Inflammatory macrophage (primary cell): ENCODE results near the gene RPL39.
"Not testable (repeated sequence)": the region's sequence is repeated elsewhere in the genome, so short reads cannot be mapped to it uniquely, and the experiment has no call there.

Source experiments
- DNase-seq, 2 donors: peaks; one replicate each; pipeline ENCODE4 v3.0.0-alpha.2; 2020 to 2022

The RPL39 gene

GRCh38 chrX:119762718-119763117 is 28.7 kb downstream of the RPL39 start:
- no peak for DNase-seq

- DNase-seq: peak in 1 of 2 donors; percentile 20
These were observed 31.2 kb downstream of the RPL39 start for GRCh38 chrX:119760026-119760877.

- no peak for DNase-seq
These were observed 32.1 kb downstream of the RPL39 start for GRCh38 chrX:119759248-119759766.

DNA sequence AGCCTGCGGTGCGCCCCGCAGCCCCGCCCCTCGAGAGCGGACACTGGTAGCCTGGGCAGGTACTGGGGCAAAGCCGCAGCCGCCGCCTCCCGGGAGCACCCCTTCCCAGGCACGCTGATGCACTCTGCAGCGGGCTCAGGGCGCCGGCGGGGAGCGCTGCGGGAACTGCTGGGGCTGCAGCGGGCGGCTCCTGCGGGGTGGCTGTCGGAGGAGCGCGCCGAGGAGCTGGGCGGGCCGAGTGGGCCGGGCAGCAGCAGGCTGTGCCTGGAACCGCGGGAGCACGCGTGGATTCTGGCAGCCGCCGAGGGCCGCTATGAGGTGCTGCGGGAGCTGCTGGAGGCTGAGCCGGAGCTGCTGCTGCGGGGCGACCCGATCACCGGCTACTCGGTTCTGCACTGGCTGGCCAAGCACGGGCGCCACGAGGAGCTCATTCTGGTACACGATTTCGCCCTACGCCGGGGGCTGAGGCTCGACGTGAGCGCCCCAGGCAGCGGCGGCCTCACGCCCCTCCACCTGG is 32.6 kb downstream of the RPL39 start:
- peak in 1 of 2 donors; percentile 24 for DNase-seq

GRCh38 chrX:119757979-119758730 is 33.3 kb downstream of the RPL39 start, which contains the start of gene SOWAHD:
Gene SOWAHD, plus strand, starts transcription at chrX:119758588. Its CDS starts 80 bp downstream, at chrX:119758668.
- peak; percentile 61 to 64 for DNase-seq

- no peak for DNase-seq
These were observed 33.8 kb downstream of the RPL39 start for GRCh38 chrX:119757646-119757978.

GRCh38 chrX:119756926-119757635 is 34.3 kb downstream of the RPL39 start:
- DNase-seq: peak in 1 of 2 donors; percentile 6

DNA sequence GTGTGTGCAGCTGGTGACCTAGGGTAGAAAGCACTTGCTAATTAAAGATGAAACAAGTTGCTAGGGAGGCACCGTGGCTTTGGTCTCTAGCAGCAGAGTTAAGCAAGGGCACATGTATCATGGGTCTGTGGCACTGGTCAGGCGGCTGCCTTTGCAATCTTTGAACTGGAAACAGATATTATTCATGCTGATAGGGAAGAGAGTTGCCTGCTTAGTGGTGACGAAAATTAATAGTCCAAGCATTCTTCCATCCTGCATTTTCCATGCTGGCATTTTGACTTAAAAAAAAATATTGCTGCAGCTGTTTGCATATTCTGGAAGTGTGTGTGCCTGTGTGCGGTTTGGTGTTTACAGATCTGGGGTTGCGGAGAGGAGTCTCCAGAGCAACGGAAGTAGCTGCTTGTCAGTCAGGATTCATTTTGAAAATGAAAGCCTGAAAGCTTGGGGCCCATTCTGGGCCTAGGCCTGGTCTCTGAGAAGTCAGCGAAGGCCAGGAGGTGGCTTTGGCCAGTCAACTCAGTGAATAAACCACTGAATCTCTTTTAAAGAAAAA is 35.4 kb downstream of the RPL39 start:
- DNase-seq: peak; percentile 66 to 80

GRCh38 chrX:119753639-119754257 is 37.7 kb downstream of the RPL39 start:
- DNase-seq: peak; percentile 37 to 38

DNA sequence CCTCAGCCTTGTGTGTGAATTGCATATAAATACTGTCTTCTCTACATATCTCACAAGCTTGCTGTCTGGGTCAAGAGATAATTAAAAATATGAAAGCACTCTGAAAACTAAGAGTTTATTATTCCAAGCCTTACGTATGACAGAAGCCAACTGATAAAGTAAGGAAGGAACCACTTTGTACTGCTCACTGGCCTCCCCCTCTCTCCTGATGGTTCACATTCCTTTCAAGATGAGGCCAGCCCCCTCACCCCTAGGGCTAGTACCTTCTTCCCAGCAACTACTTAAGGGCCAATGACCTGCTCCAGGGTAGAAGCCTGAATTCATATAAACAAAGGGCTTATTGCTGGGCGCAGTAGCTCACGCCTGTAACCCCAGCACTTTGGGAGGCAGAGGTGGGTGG is 38.4 kb downstream of the RPL39 start:
- no peak for DNase-seq

GRCh38 chrX:119750751-119751150 is 40.7 kb downstream of the RPL39 start:
- not testable (repeated sequence) for DNase-seq

DNA sequence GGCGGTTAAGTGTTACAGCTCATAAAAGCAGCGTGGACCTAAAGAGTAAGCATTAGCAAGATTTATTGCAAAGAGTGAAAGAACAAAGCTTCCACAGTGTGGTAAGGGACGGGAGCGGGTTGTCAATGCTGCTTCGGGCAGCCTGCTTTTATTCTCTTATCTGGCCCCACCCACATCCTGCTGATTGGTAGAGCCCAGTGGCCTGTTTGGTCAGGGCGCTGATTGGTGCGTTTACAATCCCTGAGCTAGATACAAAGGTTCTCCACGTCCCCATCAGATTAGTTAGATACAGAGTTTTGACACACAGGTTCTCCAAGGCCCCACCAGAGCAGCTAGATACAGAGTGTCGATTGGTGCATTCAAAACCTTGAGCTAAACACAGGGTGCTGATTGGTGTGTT is 41.3 kb downstream of the RPL39 start:
- DNase-seq: not testable (repeated sequence)

DNA sequence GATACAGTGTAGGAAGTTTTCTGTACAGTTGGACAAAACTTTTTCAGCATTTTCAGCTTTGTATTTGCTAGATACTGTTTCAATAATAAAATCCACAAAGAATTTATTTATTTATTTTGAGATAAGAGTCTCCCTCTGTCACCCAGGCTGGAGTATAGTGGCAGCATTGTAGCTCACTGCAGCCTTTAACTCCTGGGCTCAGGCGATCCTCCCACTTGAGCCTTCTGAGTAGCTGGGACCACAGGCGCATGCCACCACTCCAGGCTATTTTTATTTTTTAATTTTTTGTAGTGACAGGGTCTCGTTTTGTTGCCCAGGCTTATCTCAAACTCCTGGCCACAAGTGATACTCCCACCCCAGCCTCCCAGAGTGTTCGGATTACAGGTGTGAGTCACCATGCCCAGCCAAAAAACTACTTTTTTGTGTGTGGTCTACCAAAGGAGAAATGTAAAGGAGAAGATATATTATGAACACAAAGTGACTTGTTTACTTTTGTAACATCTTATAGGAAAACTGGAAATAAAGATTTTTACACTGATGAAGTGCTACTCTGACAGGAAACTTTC is 46.1 kb downstream of the RPL39 start:
- DNase-seq: no peak

DNA sequence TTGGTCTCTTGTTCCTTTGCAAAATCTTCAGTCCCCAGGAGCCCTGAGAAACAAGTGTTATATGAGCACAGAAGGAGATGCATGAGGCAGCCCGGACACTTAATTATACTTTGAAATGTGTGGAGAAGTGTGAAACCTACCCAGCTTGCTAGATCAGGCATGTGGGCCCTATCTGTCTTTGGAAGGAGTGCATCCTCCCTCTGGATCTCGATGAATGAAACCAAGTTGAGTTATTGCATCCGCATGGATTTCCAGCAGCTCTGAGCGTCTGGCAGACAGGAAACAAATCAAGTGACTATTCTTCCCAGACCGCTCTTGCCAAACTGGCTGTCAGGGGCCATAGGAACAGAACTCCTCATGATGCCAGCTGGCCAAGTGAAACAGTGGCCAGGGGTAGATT is 52.7 kb downstream of the RPL39 start:
- no peak for DNase-seq
